GM19023 (cell line): ENCODE data around the gene KDM4B.
"Not testable (repeated sequence)": the region's sequence is repeated elsewhere in the genome, so short reads cannot be mapped to it uniquely, and the experiment has no call there.

Experiments used
- ATAC-seq: cut with Tn5 transposase; IDR thresholded peaks from one replicate; pipeline ENCODE4 v1.9.1; 2021; ENCODE audit warnings: mild to moderate bottlenecking, moderate library complexity; ENCODE audit not compliant: unreplicated experiment

KDM4B gene

DNA sequence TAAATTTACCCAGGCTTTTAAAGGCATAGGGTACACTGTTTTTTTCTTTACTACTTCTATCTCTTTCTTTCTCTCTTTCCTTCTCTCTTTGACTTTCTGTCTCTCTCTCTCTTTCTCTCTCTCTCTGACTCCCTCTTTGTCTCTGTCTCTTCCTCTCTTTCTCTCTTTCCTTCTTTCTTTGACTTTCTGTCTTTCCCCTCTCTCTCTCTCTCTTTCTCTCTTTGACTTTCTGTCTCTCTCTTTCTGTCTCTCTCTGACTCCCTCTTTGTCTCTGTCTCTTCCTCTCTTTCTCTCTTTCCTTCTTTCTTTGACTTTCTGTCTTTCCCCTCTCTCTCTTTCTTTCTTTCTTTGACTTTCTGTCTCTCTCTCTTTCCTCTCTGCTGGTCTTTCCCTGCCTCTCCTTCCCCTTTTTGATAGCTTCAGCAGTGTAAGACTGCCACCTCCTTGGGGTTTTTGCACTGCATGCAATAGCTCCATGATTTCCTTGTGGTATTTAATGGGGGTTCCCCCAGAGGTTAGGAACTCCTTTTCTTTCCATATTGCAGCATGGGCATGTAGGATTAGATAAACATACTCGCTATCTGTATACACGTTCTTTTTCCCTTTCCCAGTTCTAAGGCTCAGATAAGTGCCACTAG is 191.4 kb downstream of the KDM4B start:
- not testable (repeated sequence) for ATAC-seq

DNA sequence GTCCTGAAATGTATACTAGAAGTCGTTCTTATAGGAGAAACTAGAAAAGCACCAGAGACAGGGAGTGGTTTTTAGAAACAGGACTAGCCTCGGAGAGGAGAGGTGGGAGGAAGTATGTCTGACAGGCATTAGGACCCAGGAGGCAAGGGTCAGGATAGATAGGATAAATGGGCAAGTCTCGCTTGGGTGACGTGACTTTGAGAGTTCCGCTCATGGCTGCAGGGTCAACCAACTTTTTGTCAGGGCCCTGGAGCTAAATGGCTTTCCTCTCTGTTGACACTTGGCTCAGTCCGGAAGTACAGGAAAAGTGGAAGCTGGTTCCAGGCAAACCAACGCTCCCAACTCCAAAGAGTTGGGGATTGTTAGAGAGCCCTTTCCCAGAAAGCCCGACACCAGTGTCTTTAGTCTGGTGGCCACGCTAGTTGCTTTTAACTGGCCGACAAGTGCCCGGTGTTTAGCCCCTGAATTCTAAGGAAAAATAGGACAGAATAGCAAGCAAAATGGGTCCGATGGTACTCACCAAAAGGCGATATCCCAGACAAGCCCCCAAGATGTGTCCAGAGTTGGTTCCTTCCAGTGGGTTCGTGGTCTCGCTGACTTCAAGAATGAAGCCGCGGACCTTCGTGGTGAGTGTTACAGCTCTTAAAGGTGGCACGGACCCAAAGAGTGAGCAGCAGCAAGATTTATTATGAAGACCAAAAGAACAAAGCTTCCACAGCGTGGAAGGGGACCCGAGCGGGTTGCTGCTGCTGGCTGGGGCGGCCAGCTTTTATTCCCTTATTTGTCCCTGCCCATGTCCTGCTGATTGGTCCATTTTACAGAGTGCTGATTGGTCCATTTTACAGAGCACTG is 196.2 kb downstream of the KDM4B start:
- not testable (repeated sequence) for ATAC-seq

DNA sequence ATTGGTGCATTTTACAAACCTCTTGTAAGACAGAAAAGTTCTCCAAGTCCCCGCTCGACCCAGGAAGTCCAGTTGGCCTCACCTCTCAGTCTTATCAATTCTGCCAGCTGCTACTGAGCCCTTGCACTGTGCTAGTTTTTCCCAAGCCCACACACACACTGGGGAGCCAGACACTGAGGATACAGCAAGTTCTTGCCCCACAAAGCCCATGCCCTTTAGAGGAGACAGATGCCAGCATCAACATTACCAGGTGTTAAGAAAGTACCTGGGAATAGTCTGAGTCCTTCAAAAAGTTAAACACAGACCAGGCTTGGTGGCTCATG is 196.7 kb downstream of the KDM4B start:
- no peak for ATAC-seq

DNA sequence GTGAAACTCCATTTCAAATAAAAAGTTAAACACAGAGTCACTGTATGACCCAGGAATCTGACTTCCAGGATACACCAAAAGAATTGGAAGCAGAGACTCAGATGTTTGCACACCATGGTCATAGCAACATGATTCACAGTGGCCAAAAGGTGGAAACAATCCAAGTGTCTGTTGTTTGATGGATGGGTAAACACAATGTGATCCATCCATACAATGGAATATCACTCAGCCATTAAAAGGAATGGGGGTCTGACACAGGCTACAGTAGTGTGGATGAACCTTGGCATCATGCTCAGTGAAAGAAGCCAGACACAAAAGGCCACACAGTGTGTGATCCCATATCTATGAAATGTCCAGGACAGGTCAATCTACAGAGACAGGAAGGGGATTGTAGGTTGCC is 197.3 kb downstream of the KDM4B start:
- ATAC-seq: no peak

DNA sequence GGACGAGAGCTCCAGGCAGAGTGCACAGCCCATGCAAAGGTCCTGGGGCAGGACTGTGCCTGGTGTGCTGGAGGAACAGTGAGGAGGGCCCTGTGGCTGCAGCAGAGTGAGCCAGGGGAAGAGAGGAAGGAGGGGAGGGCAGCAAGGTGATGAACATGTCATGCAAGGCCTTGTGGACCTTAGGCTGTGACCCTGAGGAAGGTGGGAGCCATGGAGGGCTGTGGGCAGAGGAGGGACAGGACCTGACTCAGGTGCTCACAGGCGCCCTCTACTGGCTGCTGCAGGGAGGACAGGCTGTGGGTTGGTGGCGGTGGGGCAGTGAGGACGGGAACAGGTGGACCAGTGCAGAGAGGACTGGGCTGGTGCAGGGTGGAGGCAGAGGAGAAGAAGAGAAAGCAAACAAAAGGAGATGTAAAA is 201.4 kb downstream of the KDM4B start:
- ATAC-seq: no peak

DNA sequence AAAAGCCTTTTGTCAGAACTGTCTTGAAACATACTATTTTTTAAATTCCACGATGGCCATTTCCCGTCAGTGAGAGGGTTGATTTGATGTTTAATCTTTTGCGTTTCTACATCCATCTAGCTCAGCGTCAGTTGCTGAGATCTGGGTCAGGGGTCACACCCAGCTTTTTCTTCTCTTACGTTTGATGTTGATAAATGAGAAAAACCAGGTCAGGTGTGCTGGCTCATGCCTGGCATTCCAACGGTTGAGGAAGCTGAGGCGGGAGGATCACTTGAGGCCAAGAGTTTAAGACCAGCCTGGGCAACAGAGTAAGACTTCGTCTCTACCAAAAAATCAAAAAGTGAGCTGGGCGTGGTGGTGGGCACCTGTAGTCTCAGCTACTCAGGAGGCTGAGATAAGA is 202.8 kb downstream of the KDM4B start:
- no peak for ATAC-seq

DNA sequence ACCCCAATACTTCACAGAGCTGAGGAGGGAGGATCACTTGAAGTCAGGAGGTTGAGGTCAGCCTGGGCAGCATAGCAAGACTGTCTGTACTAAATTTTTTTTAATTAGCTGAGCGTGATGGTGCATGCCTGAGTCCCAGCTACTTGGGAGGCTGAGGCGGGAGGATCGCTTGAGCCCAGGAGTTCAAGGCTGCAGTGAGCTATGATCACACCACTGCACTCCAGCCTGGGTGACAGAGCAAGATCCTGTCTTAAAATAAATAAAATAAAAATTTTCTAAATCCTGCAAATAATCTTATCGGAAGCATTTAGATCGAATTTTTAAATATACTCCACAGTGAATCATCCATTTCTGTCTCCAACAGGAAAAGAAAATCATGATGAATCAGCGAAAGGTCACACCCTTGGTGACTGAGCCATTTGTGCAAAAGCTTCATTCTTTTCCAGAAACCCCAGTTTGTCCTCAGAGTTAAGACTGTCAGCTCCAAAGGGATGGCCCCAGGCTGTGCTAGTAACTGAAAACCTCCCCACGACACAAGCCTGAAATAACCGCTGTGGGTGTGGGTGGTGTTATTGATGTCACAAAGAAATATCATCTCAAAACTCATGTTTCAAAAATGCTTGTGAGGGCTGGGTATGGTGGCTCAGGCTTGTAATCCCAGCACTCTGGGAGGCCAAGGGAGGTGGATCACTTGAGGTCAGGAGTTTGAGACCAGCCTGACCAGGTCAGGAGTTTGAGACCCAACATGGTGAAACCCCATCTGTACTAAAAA is 204.1 kb downstream of the KDM4B start:
- no peak for ATAC-seq

DNA sequence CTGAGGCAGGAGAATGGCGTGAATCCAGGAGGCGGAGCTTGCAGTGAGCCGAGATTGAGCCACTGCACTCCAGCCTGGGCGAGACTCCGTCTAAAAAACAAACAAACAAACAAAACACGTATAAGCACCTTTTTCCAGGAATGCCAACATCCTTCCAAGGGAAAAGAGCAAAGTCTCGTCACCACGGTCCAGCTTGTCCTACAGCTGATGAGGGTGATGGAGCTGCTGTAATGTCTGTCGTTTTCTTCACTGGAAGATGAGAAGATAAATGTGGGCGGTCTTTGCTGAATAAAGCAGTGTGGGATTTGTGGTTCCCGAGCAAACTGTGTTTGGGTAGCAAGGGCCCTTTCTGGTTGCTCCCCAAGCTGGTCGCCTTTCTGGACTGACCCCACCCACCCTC is 205.1 kb downstream of the KDM4B start:
- no peak for ATAC-seq

DNA sequence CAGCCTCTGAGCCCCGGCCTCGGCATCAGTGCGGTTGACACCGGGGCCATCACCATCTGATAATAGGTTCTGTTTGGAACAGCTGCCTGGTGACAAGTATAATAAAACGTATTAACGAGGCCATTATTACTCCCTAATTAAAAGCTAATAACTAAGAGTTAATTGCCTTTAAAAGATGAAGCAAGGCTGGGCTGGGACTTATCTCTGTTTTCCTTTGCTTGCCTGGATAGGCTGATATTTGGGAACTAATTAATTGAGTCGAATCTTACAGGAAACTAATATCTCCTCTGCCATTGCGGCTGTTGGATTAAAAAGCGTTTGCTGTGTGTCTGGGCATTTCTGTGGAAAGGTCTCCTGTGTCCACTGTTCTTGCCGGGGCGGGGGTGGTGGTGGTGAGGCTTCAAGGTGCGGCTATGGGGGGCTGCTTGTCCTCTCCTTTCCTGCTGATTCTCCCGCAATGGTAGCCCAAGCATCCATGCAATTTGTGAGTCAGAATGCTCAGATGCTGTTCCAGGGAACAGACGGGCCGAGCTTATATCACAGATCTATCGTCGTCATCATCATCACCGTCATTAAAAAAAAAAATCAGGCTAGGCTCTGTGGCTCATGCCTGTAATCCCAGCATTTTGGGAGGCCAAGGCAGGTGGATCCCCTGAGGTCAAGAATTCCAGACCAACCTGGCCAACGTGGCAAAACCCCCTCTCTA is 209.0 kb downstream of the KDM4B start:
- ATAC-seq: no peak

DNA sequence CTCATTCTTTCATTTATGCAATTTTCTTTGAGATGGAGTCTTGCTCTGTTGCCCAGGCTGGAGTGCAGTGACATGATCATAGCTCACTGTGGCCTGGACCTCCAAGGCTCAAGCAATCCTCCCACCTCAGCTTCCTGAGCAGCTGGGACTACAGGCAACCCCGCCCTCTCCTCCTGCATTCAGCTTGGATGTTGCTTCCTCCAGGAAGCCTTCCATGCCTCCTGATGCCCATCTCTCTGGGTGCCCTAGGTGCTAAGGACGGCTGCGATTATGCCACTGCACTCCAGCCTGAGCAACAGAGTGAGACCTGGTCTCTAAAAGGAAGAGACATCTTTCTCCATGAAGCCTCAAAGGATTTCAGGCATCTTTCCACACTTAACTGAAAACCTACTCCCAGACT is 209.9 kb downstream of the KDM4B start:
- ATAC-seq: no peak

DNA sequence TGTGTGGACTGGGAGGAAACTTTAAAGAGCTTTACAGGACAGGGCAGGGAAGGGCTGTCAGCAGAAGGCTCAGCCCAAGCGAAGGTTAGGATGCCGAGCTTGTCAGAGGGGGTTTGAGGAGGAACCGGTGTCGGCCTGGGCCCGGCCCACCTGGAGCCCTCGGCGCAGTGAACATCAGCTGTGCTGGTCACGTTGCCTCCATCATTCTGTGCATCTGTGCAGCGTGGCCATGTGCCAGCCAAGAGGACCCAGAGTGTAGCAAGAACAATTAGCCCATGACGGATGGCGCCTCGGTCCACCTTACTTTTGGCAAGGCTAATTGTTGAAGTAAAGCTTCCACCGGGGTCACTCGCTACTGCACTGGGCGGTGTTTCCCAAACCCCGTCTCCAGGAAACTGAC is 210.3 kb downstream of the KDM4B start:
- no peak for ATAC-seq

DNA sequence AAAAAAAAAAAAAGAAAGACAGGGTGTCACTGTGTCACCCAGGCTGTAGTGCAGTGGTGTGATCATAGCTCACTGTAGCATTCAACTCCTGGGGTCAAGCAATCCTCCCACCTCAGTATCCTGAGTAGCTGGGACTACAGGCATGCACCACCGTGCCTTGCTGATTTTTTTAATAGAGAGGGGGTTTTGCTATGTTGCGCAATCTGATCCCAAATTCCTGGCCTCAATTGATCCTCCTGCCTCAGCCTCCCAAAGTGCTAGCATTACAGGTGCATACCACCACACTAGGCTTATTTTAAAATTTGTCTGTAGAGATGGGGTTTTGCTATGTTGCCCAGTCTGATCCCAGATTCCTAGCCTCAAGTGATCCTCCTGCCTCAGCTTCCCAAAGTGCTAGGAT is 212.4 kb downstream of the KDM4B start:
- ATAC-seq: no peak

DNA sequence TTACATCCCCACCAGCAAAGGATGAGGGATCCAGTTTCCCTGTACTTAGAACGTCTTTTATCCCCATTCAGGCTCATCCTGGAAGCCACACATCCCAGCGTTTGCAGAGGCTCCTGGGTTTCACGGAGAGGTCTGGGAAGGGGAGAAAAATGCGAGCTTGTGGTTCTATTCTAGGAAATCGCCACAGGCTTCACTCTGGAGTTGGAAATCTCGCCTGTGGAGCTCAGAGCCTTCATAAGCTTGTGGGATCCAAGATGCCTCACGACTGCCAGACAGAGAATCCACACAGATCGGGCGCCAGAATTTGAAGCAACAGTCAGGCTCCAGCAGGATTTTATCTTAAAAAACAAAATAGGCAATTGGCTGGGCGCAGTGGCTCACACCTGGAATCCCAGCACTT is 213.8 kb downstream of the KDM4B start:
- no peak for ATAC-seq

DNA sequence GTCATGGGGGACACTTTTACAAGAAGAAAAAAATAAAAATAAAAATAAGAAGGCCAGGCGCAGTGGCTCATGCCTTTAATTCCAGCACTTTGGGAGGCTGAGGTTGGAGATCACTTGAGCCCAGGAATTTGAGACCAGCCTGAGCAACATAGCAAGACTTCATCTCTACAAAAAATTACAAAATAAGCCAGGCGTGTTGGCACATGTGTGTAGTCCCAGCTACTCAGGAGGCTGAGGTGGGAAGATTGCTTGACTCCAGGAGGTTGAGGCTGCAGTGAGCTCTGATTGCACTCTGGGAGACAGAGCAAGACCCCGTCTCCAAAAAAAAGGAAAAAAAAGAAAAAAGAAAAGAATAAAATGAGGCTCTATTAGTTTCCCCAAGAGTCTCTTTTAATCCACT is 214.7 kb downstream of the KDM4B start:
- ATAC-seq: no peak

DNA sequence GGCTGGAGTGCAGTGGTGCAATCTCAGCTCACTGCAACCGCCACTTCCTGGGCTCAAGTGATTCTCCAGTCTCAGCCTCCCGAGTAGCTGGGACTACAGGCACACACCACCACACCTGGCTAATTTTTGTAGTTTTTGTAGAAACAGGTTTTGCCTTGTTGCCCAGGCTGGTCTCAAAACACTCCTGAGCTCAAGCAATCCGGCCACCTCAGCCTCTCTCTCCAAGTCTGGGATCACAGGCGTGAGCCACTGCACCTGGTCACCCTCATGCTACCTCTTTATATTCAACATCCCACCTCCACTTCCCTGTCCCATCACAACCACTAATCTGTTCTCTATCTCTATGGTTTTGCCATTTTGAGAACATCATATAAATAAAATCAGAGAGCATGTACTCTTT is 216.0 kb downstream of the KDM4B start:
- no peak for ATAC-seq

DNA sequence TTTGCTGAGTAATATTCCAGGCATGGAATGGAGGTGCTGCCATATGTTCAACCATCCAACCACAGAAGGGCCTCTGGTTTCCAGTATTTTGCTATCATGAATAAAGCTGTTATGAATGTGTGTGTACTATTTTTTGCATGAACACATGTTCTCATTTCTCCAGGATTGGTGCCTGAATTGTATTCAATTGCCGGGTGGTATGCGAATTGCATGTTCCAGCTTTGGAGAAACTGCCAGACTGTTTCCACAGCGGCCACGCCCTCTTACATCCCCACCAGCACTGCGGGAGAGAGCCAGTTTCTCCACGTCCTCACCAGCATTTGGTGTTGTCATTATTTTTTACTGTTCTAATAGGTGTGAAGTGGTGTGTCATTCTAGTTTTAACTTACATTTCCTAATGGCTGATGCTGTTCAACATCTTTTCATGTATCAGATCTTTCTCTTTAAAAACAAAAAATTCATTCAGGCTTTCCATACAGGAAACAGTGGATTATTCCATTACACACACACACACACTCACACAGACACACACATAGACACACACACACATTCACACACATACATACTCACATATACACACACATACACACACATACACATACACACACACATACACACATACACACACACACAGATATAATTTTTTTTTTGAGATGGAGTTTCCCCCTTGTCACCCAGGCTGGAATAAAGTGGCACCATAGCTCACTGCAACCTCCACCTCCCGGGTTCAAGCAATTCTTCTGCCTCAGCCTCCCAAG is 217.6 kb downstream of the KDM4B start:
- no peak for ATAC-seq

DNA sequence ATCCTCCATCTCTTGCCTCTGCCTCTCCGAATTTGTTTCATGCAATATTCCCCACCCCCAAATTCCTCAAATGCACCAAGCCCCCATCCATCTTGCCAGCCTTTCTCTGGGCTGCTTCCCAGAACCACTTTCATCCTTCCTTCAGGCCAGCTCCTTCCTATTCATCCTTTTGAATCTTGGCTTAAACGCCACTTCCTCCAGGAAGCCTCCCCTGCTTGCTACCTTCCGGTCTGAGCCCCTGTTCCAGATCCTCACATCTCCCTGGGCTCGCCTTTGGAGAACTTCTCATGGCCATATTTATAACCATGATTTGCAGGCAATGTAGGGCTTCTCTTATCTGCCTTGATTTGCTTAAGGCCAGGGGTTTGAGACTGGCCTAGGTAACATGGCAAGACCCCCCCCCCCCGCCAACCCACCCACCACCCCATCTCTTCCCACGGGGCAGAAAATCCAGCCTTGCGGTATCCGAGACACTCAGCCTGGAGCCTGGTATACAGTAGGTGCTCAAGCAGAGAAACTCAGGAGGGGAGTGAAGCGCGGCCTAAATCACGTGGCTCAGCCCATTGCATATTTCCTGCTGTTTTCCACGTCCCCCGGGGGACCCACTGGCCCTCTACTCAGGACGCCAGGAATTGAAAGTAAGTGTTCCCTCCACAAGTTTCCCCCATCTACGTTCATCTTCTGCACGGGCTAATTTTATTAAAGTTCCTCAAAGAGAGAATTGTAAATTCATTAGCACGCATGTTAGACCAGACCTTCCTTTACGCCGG is 219.8 kb downstream of the KDM4B start:
- ATAC-seq: no peak

DNA sequence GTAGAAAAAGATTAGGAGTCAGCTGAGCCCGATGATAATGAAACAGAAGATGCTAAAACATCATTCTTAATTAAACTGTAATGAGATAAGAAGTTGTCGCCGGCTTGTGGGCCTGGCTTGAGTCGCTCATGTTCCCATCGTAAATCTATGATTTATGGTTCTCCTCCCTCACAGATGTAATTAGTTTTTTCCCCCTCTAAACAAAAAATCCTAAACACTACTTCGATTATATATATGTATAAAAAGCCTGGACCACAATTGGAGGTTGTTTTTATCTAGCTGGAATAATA is 220.3 kb downstream of the KDM4B start:
- no peak for ATAC-seq

DNA sequence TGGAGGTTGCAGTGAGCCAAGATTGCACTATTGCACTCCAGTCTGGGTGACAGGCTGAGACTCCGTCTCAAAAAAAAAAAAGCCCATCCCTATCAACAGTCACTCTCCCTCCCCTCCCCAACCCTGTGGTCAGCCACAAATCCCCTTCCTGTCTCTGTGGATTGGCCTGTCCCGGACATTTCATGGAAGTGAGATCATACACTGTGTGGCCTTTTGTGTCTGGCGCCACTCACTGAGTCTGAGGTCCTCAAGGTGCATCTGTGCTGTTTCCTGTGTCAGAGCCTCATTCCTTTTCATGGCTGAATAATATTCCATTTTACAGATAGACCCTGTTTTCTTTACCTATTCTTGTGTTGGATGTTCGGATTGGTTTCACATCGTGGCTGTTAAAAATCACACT is 222.2 kb downstream of the KDM4B start:
- ATAC-seq: no peak

DNA sequence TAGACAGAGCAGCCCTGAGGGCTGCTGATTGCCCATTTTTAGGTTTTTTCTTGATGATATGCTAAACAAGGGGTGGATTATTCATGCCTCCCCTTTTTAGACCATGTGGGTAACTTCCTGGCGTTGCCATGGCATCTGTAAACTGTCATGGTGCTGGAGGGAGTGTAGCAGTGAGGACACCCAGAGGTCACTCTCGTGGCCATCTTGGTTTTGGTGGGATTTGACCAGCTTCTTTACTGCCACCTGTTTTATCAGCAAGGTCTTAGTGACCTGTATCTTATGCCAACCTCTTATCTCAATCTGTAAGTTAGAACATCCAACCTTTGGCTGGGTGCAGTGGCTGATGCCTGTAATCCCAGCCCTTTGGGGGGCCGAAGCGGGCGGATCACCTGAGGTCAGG is 223.7 kb downstream of the KDM4B start:
- ATAC-seq: no peak
